HepG2 (cell line): ENCODE results near the gene ZNF316. TPM values are rescaled to one million over a fixed set of nuclear protein-coding genes. Genes with fewer than 3 reads are reported as not detected.
A peak's percentile ranks its signal among the peaks of the same experiment; 100 is the strongest.

Source experiments
- HIVEP1 ChIP-seq: sonication (generic); formaldehyde crosslinking; IDR thresholded peaks from 2 replicates; pipeline ENCODE4 v1.4.0; 2020; ENCODE audit warnings: mild to moderate bottlenecking, missing genetic modification reagents
- HNRNPL ChIP-seq: fragments of 200-400 bp; formaldehyde crosslinking; IDR thresholded peaks from 2 replicates; pipeline ENCODE4 v1.6.1; 2017; ENCODE audit warnings: mild to moderate bottlenecking, low read depth, low read length
- KLF9 ChIP-seq: IDR thresholded peaks from 2 replicates; pipeline ENCODE4 v1.6.1; 2016; ENCODE audit warnings: low read depth
- MED1 ChIP-seq: sonication (generic); formaldehyde crosslinking; IDR thresholded peaks from 2 replicates; pipeline ENCODE4 v1.4.0; 2020; ENCODE audit warnings: missing genetic modification reagents
- MXD4 ChIP-seq: IDR thresholded peaks from 2 replicates; pipeline ENCODE4 v1.6.1; 2016; ENCODE audit warnings: mild to moderate bottlenecking, missing biosample characterization, missing genetic modification reagents
- MXI1 ChIP-seq: IDR thresholded peaks from 3 replicates; pipeline ENCODE4 v1.6.1; 2012; ENCODE audit warnings: low read depth, low read length, inconsistent platforms, borderline replicate concordance
- MYC ChIP-seq: sonication (generic); formaldehyde crosslinking; IDR thresholded peaks from 2 replicates; pipeline ENCODE4 v1.9.0; 2021; ENCODE audit warnings: missing genetic modification reagents, borderline replicate concordance
- RFX5 ChIP-seq: IDR thresholded peaks from 2 replicates; pipeline ENCODE4 v1.6.1; 2011; ENCODE audit warnings: low read depth, low read length, improper control_type of control experiment
- RXRB ChIP-seq: IDR thresholded peaks from 2 replicates; pipeline ENCODE4 v1.6.1; 2016; ENCODE audit warnings: borderline replicate concordance, missing genetic modification reagents, missing compliant biosample characterization
- SIN3A ChIP-seq: IDR thresholded peaks from 2 replicates; pipeline ENCODE4 v1.6.1; 2011; ENCODE audit warnings: low read depth, mild to moderate bottlenecking, control low read depth, low read length, borderline replicate concordance
- TBX2 ChIP-seq: sonication (generic); formaldehyde crosslinking; IDR thresholded peaks from 2 replicates; pipeline ENCODE4 v1.5.0; 2020; ENCODE audit warnings: missing genetic modification reagents, mild to moderate bottlenecking, borderline replicate concordance
- ZBTB7A ChIP-seq: sonication (generic); formaldehyde crosslinking; IDR thresholded peaks from 2 replicates; pipeline ENCODE4 v1.8.0; 2022; ENCODE audit warnings: mild to moderate bottlenecking, missing genetic modification reagents
- ZMAT3 ChIP-seq: sonication (generic); formaldehyde crosslinking; conservative IDR thresholded peaks from 2 replicates; pipeline ENCODE4 v1.7.0; 2021; ENCODE audit warnings: missing genetic modification reagents
- ZNF160 ChIP-seq: sonication (generic); formaldehyde crosslinking; IDR thresholded peaks from 2 replicates; pipeline ENCODE4 v1.8.0; 2022; ENCODE audit warnings: mild to moderate bottlenecking, inconsistent platforms, missing genetic modification reagents
- ZNF205 ChIP-seq: IDR thresholded peaks from 2 replicates; pipeline ENCODE4 v1.6.1; 2018; ENCODE audit warnings: missing biosample characterization, missing genetic modification reagents
- ZNF747 ChIP-seq: sonication (generic); formaldehyde crosslinking; IDR thresholded peaks from 2 replicates; pipeline ENCODE4 v1.8.1; 2023; ENCODE audit warnings: missing genetic modification reagents, mild to moderate bottlenecking, borderline replicate concordance
- ZNF781 ChIP-seq: sonication (generic); formaldehyde crosslinking; IDR thresholded peaks from 2 replicates; pipeline ENCODE4 v1.5.1; 2020; ENCODE audit warnings: borderline replicate concordance, mild to moderate bottlenecking, missing genetic modification reagents; ENCODE audit errors: not compliant biosample characterization
- polyA plus RNA-seq, 8 experiments: library from polyadenylated mRNA; depleted of rRNA in 3 of 8; stranded (reverse) in 7 of 8; unstranded in 1 of 8; fragments of >200 nt; fragmentation: Illumina TruSeq in 4 of 8; extraction: Trizol in 4 of 8; gene quantifications; 2 replicates each; pipeline versions ENCODE4 v1.2.1 to v1.2.3, GENCODE V29; 2011 to 2016; ENCODE audit warnings: low read depth in 4 of 8, missing spikeins in 1 of 8, mixed read lengths in 1 of 8; ENCODE audit not compliant: insufficient read depth in 1 of 8
- total RNA-seq, 5 experiments: library from RNA; depleted of rRNA; stranded (reverse); fragments of >200 nt; fragmentation: Illumina TruSeq; extraction: Trizol; gene quantifications; 2 replicates each; pipeline ENCODE4 v1.2.3, GENCODE V29; 2016; ENCODE audit warnings: low read depth in 1 of 5
- TF ChIP-seq, protein P1 (sequence below): sonication (generic); formaldehyde crosslinking; IDR thresholded peaks from 2 replicates; pipeline ENCODE4 v1.5.1; 2020; ENCODE audit warnings: mild to moderate bottlenecking, missing genetic modification reagents
- TF ChIP-seq, protein P2 (sequence below): sonication (generic); formaldehyde crosslinking; IDR thresholded peaks from 2 replicates; pipeline ENCODE4 v1.4.0; 2020; ENCODE audit warnings: mild to moderate bottlenecking, missing genetic modification reagents
- TF ChIP-seq, protein P3 (sequence below): sonication (generic); formaldehyde crosslinking; IDR thresholded peaks from 2 replicates; pipeline ENCODE4 v1.4.0; 2020; ENCODE audit warnings: missing genetic modification reagents

ZNF316 gene
- total and polyA plus RNA-seq, 2 of the 13 experiments (the other 11 are each of a cell fraction or from before 2014, with no cell fraction given), result 4.3 to 9.9 TPM

DNA sequence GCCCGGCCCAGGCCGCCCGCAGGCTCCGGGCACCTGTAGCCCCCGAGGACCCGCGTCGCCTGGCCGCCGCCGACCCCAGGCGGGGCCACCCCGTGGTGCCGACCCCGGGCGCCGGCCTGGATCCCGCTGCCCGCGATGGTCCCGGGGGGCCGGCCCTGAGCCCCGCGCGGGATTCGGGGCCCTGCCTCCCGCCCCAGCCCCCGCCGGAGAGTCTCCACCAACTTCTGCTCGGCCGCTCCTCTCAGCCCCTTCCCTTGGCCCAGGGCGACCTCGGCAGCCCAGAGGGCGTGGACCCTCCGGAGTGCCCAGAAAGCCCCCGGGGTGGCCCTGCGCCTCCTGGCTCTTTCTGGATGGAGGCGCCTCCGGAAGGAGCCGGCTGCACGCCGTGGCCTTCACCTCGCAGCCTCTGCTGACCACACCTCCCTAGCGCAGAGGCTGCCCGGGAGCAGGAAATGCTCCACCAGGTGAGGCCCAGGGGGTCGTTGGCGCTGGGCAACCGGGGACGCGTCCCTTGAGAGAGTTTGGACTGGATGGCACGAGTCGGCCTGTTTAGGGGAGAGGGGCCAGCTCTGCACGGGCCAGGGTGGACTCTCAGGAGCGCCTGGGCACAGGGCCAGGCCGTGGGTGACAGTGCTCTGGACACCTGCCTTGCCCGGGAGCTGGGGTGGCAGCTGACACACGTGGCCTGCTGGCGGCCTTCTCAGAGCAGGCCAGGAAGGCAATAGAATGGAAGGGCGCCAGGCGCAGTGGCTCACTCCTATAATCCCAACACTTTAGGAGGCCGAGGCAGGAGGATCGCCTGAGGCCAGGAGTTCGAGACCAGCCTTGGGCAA lies 21.2 kb upstream of the ZNF316 start (continued):
- TF ChIP-seq HIVEP1 (CRISPR knock-in tag) (peak; percentile 87), ZNF160 (CRISPR knock-in tag) (no peak; the same call in 1 of the 2 replicates), HNRNPL (peak; percentile 81; the same call in 1 of the 2 replicates), MED1 (peak; percentile 60), ZNF205 (CRISPR knock-in tag) (peak; percentile 96), ZMAT3 (0 out of 2 replicates have a peak, but pooled peaks have one; percentile 35), SIN3A (peak; percentile 66; the same call in 1 of the 2 replicates), RXRB (peak; percentile 54), MYC (peak; percentile 64; the same call in 1 of the 2 replicates), ZNF747 (CRISPR knock-in tag) (0 out of 2 replicates have a peak, but pooled peaks have one; percentile 11), KLF9 (CRISPR knock-in tag) (0 out of 2 replicates have a peak, but pooled peaks have one; percentile 59), RFX5 (peak; percentile 42; the same call in 1 of the 2 replicates), MXD4 (CRISPR knock-in tag) (peak; percentile 48; the same call in 1 of the 2 replicates), ZBTB7A (0 out of 2 replicates have a peak, but pooled peaks have one; percentile 58), MXI1 (peak; percentile 57; the same call in 1 of the 3 replicates), ZNF781 (peak; percentile 51), TBX2 (CRISPR knock-in tag) (peak; percentile 29; the same call in 1 of the 2 replicates)
- TF ChIP-seq, protein P1, sequence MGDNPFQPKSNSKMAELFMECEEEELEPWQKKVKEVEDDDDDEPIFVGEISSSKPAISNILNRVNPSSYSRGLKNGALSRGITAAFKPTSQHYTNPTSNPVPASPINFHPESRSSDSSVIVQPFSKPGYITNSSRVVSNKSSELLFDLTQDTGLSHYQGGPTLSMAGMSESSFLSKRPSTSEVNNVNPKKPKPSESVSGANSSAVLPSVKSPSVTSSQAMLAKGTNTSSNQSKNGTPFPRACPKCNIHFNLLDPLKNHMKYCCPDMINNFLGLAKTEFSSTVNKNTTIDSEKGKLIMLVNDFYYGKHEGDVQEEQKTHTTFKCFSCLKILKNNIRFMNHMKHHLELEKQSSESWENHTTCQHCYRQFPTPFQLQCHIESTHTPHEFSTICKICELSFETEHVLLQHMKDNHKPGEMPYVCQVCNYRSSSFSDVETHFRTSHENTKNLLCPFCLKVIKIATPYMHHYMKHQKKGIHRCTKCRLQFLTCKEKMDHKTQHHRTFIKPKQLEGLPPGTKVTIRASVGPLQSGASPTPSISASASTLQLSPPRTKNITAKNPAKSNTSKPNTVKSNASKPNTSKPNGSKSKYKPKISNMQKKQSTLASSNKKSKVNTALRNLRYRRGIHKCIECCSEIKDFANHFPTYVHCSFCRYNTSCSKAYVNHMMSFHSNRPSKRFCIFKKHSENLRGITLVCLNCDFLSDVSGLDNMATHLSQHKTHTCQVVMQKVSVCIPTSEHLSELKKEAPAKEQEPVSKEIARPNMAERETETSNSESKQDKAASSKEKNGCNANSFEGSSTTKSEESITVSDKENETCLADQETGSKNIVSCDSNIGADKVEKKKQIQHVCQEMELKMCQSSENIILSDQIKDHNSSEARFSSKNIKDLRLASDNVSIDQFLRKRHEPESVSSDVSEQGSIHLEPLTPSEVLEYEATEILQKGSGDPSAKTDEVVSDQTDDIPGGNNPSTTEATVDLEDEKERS (CRISPR knock-in tag), result 0 out of 2 replicates have a peak, but pooled peaks have one; percentile 37
- TF ChIP-seq, protein P2, sequence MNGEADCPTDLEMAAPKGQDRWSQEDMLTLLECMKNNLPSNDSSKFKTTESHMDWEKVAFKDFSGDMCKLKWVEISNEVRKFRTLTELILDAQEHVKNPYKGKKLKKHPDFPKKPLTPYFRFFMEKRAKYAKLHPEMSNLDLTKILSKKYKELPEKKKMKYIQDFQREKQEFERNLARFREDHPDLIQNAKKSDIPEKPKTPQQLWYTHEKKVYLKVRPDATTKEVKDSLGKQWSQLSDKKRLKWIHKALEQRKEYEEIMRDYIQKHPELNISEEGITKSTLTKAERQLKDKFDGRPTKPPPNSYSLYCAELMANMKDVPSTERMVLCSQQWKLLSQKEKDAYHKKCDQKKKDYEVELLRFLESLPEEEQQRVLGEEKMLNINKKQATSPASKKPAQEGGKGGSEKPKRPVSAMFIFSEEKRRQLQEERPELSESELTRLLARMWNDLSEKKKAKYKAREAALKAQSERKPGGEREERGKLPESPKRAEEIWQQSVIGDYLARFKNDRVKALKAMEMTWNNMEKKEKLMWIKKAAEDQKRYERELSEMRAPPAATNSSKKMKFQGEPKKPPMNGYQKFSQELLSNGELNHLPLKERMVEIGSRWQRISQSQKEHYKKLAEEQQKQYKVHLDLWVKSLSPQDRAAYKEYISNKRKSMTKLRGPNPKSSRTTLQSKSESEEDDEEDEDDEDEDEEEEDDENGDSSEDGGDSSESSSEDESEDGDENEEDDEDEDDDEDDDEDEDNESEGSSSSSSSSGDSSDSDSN (CRISPR knock-in tag), result peak; percentile 69
- TF ChIP-seq, protein P3, sequence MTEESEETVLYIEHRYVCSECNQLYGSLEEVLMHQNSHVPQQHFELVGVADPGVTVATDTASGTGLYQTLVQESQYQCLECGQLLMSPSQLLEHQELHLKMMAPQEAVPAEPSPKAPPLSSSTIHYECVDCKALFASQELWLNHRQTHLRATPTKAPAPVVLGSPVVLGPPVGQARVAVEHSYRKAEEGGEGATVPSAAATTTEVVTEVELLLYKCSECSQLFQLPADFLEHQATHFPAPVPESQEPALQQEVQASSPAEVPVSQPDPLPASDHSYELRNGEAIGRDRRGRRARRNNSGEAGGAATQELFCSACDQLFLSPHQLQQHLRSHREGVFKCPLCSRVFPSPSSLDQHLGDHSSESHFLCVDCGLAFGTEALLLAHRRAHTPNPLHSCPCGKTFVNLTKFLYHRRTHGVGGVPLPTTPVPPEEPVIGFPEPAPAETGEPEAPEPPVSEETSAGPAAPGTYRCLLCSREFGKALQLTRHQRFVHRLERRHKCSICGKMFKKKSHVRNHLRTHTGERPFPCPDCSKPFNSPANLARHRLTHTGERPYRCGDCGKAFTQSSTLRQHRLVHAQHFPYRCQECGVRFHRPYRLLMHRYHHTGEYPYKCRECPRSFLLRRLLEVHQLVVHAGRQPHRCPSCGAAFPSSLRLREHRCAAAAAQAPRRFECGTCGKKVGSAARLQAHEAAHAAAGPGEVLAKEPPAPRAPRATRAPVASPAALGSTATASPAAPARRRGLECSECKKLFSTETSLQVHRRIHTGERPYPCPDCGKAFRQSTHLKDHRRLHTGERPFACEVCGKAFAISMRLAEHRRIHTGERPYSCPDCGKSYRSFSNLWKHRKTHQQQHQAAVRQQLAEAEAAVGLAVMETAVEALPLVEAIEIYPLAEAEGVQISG, result peak; percentile 89
